Erythroblast (primary cell): ENCODE results near the gene CASZ1.

Experiments used
- GATA1 ChIP-seq: IDR thresholded peaks from 2 replicates; pipeline ENCODE4 v1.6.1; 2011; ENCODE audit warnings: low read depth, mild to moderate bottlenecking, control low read depth, low read length, moderate library complexity
- POLR2A ChIP-seq: IDR thresholded peaks from 2 replicates; pipeline ENCODE4 v1.6.1; 2011; ENCODE audit warnings: mild to moderate bottlenecking, low read length

- TF ChIP-seq POLR2A: no peak
- TF ChIP-seq GATA1: no peak
These were observed 6.4 kb downstream of the CASZ1 start for GRCh38 chr1:10789803-10790702.
